ENCODE measurements around the gene GPC6.

Gene GPC6

DNA sequence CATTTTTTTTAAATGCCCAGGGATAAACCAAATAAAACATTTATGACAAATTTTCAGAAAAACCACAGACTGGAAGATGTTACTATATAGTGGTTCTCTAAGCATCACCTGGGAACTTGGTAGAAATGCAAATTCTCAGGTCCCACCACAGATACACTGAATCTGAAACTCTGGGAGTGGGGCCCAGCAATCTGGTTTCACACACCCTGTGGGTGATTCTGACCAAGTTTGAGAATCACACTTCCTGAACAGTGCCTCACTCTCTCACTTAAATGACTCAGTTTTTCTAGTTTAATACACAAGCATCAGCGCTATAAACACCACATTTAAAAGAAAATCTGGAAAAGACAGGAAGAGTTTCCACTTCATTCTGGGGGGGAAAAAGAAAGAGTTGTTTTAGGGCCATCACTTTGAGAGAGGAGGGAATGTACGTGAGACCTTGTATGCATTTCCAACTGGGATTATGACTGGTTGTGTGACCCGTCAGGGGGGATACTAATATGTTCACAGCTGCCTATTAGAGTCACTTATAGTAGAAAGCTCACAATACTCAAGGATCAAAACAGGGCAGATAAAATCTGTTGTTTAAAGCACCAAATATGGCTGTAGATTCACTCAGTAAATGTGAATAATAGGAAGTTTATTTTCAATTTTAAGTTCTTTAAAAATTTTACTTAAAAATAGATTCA lies 567.7 kb downstream of the GPC6 start:
- FAIRE-seq = no peak

DNA sequence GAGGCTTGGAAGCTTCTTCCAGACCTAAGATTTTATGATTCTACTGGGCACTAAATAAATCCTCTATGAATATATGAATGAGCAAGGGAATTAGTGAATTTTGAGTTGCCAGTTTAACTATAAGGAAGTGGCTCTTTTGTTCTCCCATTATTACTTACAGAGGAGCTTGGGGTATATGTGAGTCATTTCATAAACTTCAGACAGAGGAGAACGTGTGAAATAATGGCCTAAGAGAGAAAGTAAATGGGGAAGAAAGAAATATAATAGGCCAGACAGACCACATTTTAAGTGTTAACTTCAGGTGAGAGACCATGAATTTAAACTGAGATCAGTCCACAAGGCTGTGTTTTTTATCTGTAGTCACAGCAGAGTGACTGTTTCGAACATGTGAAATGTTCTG lies 570.9 kb downstream of the GPC6 start:
- FAIRE-seq = no peak

DNA sequence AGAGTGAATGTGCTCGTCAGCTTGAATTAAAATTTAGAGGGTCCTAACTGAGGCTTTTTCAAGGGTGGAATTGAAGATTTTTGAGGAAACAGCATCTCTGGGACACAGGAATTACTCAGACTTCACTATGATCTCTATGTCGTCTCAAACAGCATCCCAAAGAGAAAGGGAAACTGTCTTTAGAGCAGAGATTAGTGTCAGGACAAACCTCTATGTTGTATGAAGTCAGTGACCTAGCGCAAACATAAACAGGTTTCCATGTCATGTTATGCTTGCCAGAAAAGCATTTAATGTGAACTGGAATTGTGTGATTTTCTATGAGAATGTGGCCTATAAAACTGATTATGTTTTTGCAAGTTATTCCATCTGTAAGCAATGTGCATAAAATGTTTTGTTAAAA lies 573.7 kb downstream of the GPC6 start:
- FAIRE-seq = no peak

DNA sequence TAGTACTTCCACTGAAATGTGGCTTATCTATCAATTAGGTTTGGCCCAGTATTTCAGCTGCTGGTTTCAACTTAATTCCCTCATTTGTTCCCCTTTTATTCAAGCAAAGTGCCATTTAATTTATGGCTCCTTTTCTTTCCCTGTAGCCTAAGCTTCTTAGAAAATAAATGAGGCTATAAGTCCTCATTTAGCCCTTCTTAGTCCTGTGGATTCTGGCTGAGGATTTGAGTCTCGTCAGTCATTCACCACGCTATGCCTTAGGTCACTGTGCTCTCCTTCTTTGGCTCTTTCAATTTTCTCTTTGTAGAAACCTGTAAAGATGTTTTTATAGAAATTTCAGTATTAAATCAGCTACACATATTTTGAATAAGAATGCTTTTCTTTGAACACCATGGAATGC lies 579.1 kb downstream of the GPC6 start:
- FAIRE-seq = no peak

DNA sequence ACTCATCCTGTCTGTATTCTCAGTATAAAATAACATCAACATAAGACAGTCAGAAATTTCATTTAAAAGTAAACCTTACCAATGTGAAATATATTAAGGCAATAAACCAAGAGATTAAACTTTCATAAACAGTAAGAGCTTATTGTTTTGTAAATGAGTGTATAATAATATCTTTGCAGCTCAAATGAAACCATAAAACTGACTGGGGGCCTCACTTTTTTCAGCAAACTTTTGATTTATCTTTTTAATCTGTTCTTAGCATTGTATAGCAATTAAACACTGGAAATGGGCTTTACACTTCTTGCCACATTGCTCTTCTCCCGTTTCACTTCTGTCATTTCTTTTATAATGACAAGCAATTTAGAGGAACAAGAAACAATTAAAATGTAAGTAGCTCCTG lies 580.3 kb downstream of the GPC6 start:
- FAIRE-seq = no peak

DNA sequence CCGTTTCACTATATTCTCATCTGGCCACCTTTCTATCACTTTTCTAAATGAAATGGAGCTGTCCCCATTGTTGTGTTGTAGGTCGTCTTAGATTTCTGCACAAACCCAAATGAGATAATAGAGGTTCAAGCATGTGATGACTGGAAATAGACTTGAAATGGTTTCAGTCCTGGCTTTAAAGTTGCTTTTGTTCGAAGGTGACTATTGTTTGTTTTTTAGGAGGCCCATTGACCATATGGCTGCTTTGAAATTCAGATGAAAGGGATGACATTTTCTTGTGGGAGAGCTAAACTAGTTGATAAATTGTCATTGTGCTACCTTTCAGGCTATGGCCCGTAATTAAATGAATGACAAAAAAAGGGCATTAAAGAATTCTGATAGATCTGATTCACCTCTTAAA lies 583.7 kb downstream of the GPC6 start:
- no peak for FAIRE-seq

DNA sequence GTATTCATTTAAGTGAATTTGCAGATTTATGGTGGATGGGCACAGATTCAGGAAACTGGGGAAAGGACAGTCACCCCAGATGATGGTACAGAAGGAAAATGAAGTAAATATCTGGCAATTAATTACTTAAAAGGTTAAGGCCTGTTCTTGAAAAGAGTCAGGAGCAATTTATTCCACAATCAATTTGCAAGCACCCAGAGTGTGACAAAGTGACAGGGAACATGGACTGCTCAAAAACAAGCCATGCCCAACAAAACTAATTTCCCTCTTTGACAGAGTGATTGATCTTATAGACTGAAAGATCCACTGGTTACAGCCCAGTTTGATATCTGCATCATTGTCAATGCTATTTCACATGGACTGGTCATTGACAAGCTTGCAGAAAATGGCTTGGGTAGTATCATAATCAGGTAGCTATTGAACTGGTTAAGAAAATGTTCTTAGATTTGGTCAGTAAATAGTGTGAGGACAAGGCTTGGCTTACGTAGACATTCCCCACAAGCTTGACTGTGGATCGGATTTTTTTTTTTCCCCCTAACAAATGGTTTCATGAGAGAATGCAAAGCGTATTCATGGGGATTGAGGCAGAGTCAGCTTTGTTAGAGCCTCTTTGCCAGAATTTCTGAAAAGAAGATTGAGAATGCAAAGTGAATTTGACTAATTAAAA lies 584.6 kb downstream of the GPC6 start:
- FAIRE-seq = no peak

DNA sequence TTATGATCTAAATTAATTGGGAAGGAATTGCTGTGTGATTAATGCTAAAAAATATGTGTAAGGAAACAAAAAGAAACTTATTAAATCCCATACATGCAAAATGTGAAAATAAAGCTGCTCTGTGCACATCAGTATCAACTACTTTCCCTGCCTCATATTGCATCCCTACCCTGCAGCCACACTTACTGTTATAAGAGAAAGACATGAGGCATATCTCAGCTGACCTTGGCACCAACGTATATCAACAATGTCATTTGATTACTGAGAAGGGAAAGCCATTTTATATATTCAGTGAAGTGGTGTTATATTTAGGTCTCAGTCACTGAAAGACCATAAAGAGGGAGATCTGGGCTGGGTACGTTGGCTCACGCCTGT lies 585.1 kb downstream of the GPC6 start:
- FAIRE-seq = no peak

DNA sequence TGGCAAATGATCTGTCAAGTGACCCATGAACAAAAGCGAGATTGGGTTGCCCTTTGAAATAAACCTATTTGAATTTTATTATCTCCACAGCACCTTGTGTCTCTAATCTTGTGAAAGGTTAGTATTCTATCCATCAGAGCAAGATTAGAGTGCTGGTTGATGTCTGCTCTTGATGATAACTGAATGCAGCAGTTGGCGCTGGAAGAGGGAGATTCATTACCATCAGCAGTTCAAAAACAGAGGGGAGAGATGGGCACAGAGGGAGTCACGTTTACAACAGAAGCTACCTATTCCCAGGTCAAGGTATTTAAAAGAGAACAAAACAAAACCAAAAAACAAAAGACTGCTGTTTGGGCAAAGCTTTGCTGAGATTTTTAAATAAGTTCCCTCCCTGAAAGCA lies 588.1 kb downstream of the GPC6 start:
- no peak for FAIRE-seq

DNA sequence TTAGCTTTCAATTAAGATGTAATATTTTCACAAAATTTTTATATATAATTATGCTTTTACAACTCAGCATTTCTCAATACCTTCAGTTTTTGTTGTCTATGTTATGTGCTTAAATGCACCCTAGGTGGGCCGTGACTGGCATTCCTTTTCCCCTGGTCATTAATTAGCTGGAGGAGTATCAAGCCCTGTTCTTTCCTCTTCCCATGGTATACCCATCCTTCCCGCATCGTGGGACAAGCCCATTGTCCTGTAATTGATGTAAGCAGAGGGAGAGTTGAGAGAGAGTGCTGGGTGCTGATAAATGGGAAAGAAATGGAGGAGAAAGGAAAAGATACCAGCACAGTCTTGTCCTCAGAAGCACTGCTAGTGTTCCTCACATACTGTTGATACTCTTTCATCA lies 591.7 kb downstream of the GPC6 start:
- no peak for FAIRE-seq

DNA sequence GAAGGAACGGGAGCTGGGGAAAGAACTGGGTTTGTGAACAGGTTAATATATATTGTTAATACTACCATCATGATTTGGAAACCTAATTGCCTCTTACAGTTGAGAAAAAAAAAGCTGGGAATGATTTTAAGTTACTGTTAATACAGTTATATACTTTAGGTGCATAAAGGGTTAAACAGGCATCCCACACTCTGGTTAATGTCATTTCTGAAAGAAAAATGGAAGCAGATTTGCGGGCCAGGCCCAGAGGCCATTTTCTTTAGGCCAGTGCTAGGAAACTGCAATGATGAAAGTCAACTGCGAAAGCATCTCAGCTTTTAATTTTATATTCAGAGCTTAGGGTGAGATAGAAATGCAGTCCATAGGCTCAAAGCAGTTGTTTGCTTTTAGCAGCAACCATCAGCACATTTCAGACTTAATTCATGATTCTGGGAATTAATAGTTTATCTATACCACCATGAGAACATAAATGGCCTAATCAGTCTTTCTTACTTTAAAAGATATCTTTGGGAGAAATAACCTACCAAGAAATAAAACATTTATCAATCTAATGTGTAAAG lies 592.8 kb downstream of the GPC6 start:
- FAIRE-seq = no peak

DNA sequence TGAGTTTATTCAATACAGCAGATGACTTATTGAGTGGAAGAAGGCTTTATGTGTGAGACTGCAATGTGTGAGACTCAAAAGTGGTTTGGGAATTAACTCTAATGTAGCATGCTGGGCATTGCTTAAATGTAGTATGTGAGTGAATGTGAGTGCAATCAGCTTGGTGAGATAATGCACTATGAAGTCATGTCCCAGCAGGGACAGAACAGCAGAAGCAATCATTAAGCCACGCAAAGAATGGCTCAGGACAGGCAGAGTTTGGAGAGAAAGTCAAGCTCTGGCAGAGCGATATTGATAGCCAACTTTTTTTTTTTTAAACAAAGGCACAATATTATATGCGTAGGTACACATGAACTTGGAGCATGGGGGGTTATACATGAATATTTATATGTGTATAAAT lies 597.7 kb downstream of the GPC6 start:
- no peak for FAIRE-seq

DNA sequence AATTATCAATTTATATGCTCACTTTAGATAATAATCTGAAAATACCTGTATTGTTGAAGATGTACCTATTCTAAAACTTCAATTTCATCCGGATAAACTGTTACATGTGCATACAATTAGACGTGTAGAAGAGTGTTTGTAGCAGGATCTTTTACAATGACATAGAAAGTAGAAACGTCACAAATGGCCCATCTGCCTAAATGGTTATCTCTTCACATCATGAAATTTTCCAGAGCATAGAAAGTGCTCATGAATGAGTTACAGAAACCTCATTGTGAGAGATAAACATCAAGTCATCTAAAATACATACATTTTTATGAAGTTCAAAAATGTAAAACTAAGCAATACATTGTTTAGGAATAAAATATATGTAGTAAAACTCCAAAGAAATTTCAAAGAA lies 607.4 kb downstream of the GPC6 start:
- FAIRE-seq = no peak

DNA sequence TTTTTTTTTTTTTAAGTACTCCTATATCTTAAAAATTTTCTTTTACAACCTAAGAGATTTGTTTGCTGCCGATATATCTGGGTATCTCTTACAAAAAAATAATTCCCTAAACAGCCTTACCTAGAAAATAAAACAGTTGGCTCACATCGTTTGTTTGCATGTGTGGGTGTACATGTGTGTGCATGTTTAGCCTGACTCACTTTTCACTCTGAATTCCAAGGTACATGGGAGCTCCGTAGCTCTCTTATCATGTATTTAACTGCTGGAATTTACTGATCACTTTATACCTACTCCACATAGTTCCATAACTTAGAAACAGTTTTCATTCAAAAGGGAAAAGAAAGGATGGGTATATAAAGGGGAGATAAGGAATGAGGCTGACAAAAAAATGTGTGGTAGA lies 616.5 kb downstream of the GPC6 start:
- FAIRE-seq = no peak

DNA sequence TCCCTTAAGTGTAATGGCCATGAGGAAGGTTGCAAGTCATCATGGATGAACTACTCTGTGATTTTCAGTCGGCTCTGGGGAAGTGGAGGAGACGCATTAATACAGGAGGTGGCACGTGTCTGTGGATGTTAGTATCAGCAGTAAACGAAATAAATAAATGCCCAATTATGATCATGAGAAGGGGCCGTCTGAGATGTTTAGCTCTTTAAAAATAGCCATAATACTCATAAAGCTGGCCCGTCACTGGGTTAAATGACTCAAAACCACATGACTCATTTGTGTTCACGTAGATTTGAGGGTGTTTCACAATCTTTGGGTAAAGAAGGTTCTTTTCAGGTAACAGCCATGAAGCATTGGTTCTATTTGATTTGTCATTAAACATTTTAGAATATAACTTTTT lies 620.6 kb downstream of the GPC6 start:
- FAIRE-seq = no peak

DNA sequence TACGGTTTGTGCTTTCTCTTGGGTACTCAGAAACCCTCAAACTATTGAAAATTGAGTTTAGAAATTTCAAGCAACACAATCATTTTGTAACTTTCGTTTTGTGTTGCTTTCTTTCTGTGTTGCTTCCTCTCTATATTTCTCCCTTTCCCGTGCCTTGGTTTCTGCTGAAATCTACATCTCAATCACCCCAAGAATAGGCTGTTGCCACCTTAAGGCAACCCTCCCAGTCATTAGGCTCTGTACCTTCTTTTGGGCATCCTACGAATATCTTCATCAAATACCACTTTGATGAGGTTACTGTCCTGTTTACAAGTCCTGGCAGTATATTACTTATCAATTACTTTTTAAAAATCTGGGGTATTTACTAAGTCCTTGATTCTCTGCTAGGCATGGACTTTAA lies 621.6 kb downstream of the GPC6 start:
- FAIRE-seq = no peak

DNA sequence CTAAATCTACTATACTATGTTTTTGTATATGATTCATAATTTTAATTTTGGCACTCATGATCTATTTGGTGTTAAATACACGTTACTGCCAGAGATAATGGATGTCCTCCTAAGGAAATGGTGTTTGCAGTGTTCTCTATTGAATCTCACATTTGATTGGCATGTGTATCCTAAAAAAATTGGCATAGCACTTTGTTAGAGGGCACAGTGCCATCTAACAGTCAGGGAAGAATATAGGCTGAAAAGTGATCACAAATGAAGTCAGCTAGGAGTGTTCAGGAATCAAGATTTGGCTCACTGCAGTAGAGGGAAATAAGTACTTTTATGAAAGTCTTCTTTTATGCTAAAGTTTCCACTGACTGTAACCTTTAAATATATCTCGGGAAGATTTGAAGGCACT lies 624.6 kb downstream of the GPC6 start:
- no peak for FAIRE-seq

DNA sequence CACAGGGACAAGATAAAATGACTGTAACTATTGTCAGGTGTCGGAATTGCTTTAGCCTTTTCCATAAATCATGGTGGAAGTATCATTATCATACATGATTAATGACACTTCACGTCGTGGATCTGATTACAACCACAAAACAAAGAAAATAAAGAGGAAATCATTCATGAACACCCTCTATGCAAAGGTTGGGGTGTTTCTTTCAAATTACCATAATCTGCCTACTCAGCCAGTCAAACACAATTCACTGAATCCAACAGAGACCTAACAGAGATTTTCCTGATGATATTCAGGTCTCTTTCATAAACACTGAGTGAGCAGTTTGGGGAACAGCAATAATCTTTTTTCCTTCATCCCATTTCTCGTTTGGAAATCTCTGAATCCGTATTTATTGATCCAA lies 627.3 kb downstream of the GPC6 start:
- no peak for FAIRE-seq

DNA sequence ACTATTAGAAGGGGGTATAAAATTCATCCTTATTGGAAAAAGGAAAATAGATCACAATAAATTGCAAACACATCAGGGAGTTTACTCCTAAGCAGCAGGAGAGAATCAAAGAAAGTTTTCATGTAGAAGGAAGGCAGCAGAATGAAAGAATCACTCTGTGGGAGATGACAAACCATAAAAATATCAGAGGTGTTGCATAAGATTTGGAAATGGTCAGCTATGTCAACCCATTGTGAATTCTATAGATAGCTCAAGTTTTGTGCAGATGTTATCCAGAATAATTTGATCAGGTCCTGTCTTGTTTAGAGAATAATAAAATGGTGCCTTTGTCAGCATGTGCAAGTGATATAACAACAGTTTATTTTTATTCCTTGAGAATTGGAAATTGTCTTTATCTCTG lies 630.5 kb downstream of the GPC6 start:
- no peak for FAIRE-seq

DNA sequence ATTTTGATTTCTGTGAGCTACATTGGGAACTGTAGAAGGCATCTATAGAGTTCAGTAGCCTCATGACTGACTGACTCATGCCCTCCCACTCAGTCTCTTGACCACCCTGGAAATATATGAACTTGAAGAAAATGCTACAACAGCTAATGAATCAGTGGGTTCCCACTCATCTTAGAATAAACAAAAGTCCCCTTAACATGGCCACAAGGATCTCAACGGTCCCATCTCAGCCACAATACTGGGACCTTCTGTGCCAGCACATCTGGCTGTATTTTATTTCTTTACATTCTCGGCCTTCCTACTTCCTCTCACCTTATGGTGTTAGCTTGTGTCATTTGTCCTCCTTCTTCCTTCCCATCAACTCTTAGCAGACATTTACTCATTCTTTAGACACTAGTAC lies 633.1 kb downstream of the GPC6 start:
- FAIRE-seq = no peak

DNA sequence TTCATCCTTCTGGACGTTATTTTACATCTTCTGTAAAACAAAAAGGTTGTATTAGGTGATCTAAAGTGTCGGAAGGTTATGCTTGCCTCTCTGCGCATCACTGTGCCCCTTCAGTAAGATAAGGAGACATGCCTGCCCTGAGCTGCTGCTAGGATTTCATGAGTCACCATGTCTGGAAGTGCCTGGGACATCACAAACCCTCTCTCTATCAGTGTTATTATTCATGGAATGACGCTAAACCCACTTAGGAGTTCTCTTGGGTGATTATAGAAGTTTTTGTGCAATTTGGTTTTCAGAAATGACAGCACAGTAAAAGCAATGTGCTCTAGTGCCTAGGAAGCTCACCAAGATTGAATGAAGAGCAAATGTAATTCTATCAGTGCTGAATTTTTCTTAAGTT lies 635.2 kb downstream of the GPC6 start:
- no peak for FAIRE-seq

DNA sequence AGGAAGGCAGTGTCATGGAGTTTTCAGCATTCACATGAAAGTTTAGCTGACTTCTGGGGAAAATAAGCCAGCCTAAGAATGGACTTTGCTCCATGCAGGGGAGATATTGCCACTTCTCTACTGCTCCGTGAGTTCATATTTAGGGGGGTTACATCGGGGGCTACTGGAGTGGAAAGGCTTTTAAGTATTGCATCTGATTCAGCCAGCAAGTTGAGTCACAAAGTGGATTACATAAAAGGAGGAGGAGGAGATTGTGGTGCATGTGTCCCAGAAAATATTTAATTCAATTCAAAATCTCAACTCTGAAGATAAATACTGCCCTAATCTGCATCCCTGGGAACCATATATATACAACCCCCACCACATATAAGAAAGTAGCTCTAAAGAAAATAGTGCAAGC lies 635.7 kb downstream of the GPC6 start:
- no peak for FAIRE-seq

DNA sequence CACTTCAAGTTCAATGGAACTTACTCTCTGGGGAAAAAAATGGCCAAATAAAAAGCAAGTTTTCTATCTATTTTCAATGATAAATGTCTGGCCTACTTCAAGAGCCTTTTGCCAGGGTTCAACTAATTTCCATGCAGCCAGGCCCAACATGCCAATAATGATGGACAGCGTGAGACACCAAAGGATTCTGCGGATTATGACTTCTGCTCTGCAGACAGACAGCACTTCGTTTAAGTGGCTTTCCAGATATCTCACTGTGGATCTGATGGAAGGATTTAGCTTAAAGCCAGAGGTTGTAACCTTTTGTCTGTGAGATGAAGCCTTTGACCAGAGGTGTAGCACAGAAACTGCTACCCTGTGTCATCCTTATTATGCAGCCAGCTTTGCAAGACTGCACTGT lies 638.6 kb downstream of the GPC6 start:
- FAIRE-seq = no peak

DNA sequence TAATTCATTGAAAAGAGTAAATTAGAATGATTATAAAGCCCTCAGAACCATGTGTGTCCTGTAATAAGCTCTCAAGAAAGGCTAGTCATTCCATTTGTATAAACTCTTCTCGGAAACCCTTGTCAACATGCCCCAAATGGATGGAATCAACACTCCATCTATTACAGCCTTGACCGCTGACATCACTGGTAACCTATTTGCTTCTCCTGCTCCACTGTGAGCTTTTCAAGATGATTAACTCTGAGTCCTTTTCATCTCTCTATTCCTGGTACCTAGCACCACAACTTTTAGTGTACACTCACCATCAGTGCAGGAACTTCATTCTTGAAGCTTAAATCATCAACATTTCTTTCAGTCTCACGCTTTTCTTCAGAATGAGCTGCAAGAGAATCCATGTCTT lies 640.9 kb downstream of the GPC6 start:
- FAIRE-seq = no peak

DNA sequence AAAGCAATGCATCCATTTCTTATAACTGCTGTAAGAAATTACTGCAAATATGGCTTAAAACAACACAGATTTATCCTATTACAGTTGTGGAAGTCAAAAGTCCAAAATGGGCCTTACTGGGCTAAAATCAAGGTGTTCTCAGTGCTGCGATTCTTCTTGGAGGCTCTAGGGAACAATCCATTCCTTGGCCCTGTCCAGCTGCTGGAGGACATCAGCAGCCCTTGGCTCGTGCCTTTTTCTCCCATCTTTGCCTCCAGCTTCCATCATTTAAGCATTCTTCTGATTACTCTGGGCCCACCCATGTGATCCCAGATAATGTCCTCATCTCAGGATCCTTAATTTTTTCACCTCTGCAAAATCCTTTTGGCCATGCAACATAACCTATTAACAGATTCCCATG lies 645.8 kb downstream of the GPC6 start:
- no peak for FAIRE-seq
